GM10248 (cell line): ENCODE measurements around the gene TRAPPC3.
A peak's percentile ranks its signal among the peaks of the same experiment; 100 is the strongest.

ENCODE experiments used
- CTCF ChIA-PET: fragments of 300-600 bp; sonication (Branson Sonifier 250); formaldehyde crosslinking; extraction: SDS; loops from one replicate; lab custom pipeline; 2021; ENCODE audit warnings: antibody characterized with exemption; lab: Yijun Ruan, JAX
- POLR2A ChIA-PET: fragments of 350-650 bp; sonication (Branson Sonifier 250); formaldehyde crosslinking; extraction: SDS; loops from one replicate; lab custom pipeline; 2020; ENCODE audit warnings: antibody characterized with exemption; lab: Yijun Ruan, JAX
- DNase-seq: peaks from one replicate; pipeline ENCODE4 v3.0.0; 2012; ENCODE audit errors: extremely low spot score
- TF ChIP-seq, protein P1 (sequence below): IDR thresholded peaks from 2 replicates; pipeline ENCODE4 v1.5.1; 2012; ENCODE audit warnings: mild to moderate bottlenecking, low read depth; ENCODE audit errors: extremely low read depth, missing control alignments, control extremely low read depth

TRAPPC3 gene

DNA sequence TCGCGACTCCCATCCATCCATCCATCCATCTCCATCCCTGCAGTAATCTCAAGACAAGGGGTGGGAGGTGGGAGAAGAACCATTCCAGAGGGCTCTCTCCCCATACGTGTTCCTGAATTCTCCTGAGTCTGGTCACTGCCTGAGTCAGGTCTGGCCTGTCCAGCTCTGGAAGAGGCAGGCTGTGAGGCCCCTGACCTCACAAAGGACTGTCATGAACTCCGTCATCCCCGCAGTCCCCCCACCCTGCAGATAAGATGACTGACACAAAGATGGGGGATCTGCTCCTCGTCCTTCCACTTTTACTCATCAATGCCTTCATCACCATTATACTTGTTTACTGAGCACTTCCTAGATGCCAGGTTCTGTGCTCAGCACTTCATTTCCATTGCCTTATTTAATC lies 5.0 kb upstream of the TRAPPC3 start:
- POLR2A ChIA-PET = no interaction called here
- TF ChIP-seq, protein P1, sequence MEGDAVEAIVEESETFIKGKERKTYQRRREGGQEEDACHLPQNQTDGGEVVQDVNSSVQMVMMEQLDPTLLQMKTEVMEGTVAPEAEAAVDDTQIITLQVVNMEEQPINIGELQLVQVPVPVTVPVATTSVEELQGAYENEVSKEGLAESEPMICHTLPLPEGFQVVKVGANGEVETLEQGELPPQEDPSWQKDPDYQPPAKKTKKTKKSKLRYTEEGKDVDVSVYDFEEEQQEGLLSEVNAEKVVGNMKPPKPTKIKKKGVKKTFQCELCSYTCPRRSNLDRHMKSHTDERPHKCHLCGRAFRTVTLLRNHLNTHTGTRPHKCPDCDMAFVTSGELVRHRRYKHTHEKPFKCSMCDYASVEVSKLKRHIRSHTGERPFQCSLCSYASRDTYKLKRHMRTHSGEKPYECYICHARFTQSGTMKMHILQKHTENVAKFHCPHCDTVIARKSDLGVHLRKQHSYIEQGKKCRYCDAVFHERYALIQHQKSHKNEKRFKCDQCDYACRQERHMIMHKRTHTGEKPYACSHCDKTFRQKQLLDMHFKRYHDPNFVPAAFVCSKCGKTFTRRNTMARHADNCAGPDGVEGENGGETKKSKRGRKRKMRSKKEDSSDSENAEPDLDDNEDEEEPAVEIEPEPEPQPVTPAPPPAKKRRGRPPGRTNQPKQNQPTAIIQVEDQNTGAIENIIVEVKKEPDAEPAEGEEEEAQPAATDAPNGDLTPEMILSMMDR = no peak
- CTCF ChIA-PET = interaction anchor here (0.9 to 6.0 kb wide), 4 partner anchors 8 to 131 kb away, joined by 3 to 106 read pairs (median 13); no protein-coding TSS in a partner anchor
- DNase-seq = no peak

DNA sequence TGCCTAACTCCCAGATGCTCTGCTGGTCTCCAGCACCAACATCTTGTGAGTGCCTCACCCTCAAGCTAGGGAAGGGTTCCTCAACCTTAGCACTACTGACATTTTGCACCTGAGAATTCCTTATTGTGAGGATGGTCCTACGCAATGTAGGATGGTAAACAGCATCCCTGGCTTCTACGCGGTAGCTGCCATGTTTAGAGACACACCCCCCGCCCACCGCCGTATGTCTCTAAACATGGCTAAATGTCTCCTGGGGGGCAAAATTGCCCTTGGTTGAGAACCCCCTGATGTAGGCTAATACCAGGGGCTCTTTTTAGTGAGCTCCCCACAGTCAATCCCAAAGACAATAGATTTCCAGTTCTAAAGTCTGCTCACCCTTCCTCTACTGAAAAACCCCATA lies 4.2 kb upstream of the TRAPPC3 start:
- CTCF ChIA-PET = interaction anchor here (1.8 to 6.0 kb wide), 4 partner anchors 9 to 132 kb away, joined by 4 to 106 read pairs (median 13); no protein-coding TSS in a partner anchor
- POLR2A ChIA-PET = no interaction called here
- no peak for DNase-seq
- TF ChIP-seq, protein P1 = no peak

DNA sequence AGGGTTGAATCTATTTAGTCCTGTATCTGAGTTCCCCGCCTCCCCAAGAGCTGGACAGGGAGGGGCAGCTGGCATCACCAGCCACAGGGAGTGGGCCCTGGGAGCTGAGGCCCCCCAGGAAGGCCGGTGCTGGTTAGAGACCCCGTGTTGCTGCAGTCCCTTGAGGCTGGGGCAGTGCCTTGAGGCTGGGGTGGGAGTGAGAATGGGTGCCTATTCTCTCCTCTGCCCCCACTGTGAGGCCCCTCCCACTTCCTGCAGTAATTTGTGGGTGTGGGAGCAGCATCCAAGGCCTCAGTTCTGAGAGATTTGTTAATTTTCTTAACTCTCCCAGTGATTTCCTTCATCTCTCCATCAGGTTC lies 2.5 kb upstream of the TRAPPC3 start:
- DNase-seq = no peak
- ChIA-PET CTCF (interaction anchor here (0.6 to 6.0 kb wide), 8 partner anchors 11 to 135 kb away, joined by 3 to 123 read pairs (median 24); partner anchors contain the start of gene THRAP3), POLR2A (interaction anchor here (3.2 kb wide), 1 partner anchor 10 kb away, joined by 30 read pairs; no protein-coding TSS in a partner anchor)
- TF ChIP-seq, protein P1 = no peak

DNA sequence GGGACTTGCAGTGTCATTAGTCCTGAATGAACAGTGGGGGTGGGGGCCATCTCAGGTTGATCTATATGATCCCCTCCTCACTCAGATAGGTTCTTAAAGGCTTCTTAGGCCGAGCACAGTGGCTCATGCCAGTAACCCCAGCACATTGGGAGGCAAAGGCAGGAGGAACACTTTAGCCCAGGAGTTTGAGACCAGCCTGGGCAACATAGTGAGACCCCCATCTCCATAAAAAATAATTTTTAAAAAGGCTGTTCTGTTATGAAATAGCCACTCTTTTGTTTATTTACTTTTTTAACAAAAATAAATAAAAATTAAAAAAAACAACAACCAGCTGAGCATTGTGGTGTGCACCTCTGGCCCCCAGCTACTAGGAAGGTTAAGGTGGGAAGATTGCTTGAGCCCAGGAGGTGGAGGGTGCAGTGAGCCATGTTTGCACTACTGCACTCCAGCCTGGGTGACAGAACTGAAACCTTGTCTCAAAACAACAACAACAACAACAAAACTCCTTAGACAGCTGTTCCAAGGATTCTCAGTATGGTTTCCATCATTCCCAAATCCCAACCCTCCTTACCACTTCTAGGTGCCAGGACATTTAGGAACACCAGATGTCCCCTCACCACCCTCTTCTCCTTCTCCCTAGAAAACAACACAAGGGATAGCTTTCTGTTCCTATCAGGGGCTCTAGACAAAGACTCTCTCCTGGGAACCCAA lies 2.0 kb upstream of the TRAPPC3 start:
- TF ChIP-seq, protein P1 = no peak
- no peak for DNase-seq
- POLR2A ChIA-PET = interaction anchor here (3.2 kb wide), 1 partner anchor 11 kb away, joined by 30 read pairs; no protein-coding TSS in a partner anchor
- CTCF ChIA-PET = interaction anchor here (0.6 to 6.0 kb wide), 12 partner anchors 11 to 246 kb away, joined by 3 to 123 read pairs (median 4); partner anchors contain the start of gene THRAP3

DNA sequence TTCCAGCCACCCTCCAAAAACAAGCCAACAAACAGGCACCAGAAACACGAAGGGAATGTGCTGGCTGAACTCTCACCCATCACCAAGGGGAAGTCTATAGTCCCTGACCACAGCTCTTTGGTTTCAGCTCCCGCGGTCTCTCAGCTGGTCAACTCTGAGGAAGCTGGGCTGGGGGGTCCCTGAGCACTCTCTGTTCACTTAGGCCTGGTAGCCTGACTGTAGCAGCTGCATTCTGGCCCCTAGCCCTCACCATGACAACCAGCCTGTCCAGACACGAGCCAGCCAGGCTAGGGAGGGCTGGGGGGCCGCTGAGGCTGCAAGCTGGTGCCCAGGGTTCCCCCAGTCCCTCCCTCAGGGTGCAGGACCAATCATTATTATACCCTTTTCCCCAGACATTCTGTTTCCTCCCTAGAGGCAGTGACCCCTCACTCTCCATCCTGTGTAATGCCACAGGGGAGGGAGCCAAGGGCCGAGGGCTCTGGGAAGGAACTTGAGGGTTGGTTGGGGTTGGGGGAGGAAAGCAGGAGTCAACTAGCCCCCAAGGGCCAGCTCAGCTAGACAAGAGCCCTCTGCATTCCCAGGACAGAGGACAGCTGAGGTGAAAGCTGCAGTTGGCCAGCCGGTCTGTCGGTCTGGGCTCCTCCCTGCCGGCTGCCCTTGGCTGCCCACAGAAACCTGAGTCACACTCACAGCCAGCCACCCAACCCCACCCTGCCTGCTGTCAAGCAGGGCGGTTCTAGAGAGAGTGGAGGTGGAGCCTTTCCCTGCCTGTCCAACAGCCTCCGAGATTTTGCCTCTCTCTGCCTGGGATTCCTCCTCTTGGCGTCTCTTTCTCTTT lies 1.2 kb upstream of the TRAPPC3 start:
- POLR2A ChIA-PET = interaction anchor here (0.6 to 3.2 kb wide), 6 partner anchors 11 to 173 kb away, joined by 3 to 30 read pairs (median 6); partner anchors contain the start of genes EVA1B and THRAP3

More for the DNA sequence above, 1.2 kb upstream of the TRAPPC3 start:
- TF ChIP-seq, protein P1 = no peak
- DNase-seq = peak; percentile 84
- CTCF ChIA-PET = interaction anchor here (0.6 to 6.0 kb wide), 48 partner anchors 8 to 300 kb away, joined by 3 to 123 read pairs (median 4); partner anchors contain the start of gene THRAP3
